Gastrocnemius medialis (tissue), 4 donors: ENCODE results near the gene GPM6B.

ENCODE experiments used
- CTCF ChIP-seq, 5 experiments: fragments of 450-650 bp in 3 of 5; fragments of 200-600 bp in 2 of 5; sonication (generic) in 2 of 5; IDR thresholded peaks in 4 of 5; conservative IDR thresholded peaks in 1 of 5; 1 replicate in 4 of 5; 2 replicates in 1 of 5; pipeline ENCODE4 v1.5.1; 2016 to 2019; ENCODE audit warnings: antibody characterized with exemption in 5 of 5, mild to moderate bottlenecking in 3 of 5, moderate library complexity in 3 of 5
- POLR2A ChIP-seq, 2 donors: fragments of 450-650 bp; IDR thresholded peaks; one replicate each; pipeline ENCODE4 v1.6.1; 2017; ENCODE audit warnings: antibody characterized with exemption in 2 of 2, mild to moderate bottlenecking in 2 of 2, moderate library complexity in 2 of 2

- no peak for TF ChIP-seq CTCF (IDR thresholded peaks at IDR 0.05 in 4 of 5, conservative IDR thresholded peaks at IDR 0.05 in 1 of 5)
- no peak for TF ChIP-seq POLR2A (IDR thresholded peaks at IDR 0.05)
These were observed 11.5 kb upstream of the GPM6B start for GRCh38 chrX:13828392-13828791.
